K562 treated with DMSO at 1 percent for 24 hours (cell line): ENCODE measurements around the gene SCGB1A1. TPM values are rescaled to one million over a fixed set of nuclear protein-coding genes. Genes with fewer than 3 reads are reported as not detected.

Source experiments
- total RNA-seq: library from RNA; unstranded; fragments of 300-600 nt; gene quantifications from 2 replicates; pipeline ENCODE4 v1.2.3, GENCODE V29; 2022; ENCODE audit warnings: low read depth; ENCODE audit not compliant: insufficient read depth

SCGB1A1 gene
- total RNA-seq = not detected in 2 replicates

GRCh38 chr11:62418733-62419132 is at the start of gene SCGB1A1:
SCGB1A1 (plus strand) TSS chr11:62419033; CDS start chr11:62419096, 63 bp downstream.

Other genes starting within 250 kb of the SCGB1A1 start
- not detected in 2 replicates for gene SCGB1D1, start 228.8 kb upstream of the SCGB1A1 start, total RNA-seq
- not detected in 2 replicates for gene SCGB2A1, start 210.4 kb upstream of the SCGB1A1 start, total RNA-seq
- gene SCGB1D2, start 176.8 kb upstream of the SCGB1A1 start, total RNA-seq = not detected in 2 replicates
- gene SCGB2A2, start 148.9 kb upstream of the SCGB1A1 start, total RNA-seq = not detected in 2 replicates
- not detected in 2 replicates for gene SCGB1D4, start 120.0 kb upstream of the SCGB1A1 start, total RNA-seq
- gene ASRGL1, start 81.6 kb upstream of the SCGB1A1 start, total RNA-seq = 33.6 and 38.2 TPM in 2 replicates
- 22.4 and 23.6 TPM in 2 replicates for gene AHNAK, start 127.8 kb downstream of the SCGB1A1 start, total RNA-seq
- gene EEF1G, start 154.9 kb downstream of the SCGB1A1 start, total RNA-seq = 3,596 and 3,725 TPM in 2 replicates
- 29.6 and 30.9 TPM in 2 replicates for gene TUT1, start 172.5 kb downstream of the SCGB1A1 start, total RNA-seq
- 101 and 103 TPM in 2 replicates for gene MTA2, start 182.8 kb downstream of the SCGB1A1 start, total RNA-seq
- 33.2 and 34.6 TPM in 2 replicates for gene EML3, start 193.7 kb downstream of the SCGB1A1 start, total RNA-seq
- gene ROM1, start 194.2 kb downstream of the SCGB1A1 start, total RNA-seq = 1.3 and 1.7 TPM in 2 replicates
- 118 TPM in 2 replicates for gene B3GAT3, start 203.0 kb downstream of the SCGB1A1 start, total RNA-seq
- gene GANAB, start 227.6 kb downstream of the SCGB1A1 start, total RNA-seq = 290 and 292 TPM in 2 replicates
- gene INTS5, start 234.3 kb downstream of the SCGB1A1 start, total RNA-seq = 44.5 and 48.9 TPM in 2 replicates
- gene C11orf98, start 246.2 kb downstream of the SCGB1A1 start, total RNA-seq = 127 and 134 TPM in 2 replicates
- gene CSKMT, start 246.3 kb downstream of the SCGB1A1 start, total RNA-seq = 26.4 and 27.9 TPM in 2 replicates